Measurements from ENCODE around the gene NOTCH2.
A peak's percentile ranks its signal among the peaks of the same experiment; 100 is the strongest.

NOTCH2 gene

DNA sequence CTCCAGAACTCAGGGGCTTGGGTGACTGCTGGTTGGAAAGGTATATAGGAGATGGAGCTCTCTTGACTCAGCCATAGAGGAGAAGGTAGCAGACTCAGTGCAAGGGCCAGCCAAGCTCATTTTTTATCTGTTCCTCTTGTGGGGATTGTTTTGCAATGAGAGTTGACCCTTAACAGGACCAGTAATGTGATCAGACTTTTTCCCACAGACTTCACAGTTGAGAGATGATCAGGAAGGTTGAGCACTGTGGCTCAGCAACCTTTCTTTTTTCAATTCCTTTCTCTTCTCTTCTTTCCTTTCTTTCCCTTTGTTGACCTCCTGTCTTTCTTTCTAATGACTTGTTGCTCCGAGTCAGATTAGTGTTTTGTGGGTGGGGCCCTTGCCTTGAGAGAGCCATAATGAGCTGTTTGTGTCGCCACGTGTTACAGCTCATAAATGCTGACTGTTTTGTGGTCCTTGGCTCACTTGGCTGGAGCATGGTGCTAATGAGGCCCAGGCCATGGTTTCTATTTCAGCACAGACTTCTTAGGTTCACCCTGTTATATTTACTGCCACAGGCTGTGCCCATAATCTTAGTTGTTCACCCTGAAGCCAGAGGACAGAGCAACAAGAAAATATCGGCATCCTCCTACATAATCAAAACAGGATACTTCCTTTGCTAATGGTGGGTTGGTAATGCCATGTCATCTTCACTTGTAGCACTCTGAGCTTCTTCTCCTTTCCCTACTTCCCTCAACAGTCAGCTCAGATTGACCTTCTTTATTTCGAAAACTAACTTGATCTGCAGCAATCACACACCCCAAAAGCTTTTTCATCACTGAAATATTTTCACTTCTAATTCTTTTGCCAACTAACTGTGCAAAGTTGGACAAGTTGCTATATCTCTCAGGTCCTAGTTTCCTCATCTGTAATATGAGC is 187.1 kb downstream of the NOTCH2 start:
- DNase-seq (ENCODE audit: low read depth in 2 of 3, low spot score in 2 of 3), result no peak

DNA sequence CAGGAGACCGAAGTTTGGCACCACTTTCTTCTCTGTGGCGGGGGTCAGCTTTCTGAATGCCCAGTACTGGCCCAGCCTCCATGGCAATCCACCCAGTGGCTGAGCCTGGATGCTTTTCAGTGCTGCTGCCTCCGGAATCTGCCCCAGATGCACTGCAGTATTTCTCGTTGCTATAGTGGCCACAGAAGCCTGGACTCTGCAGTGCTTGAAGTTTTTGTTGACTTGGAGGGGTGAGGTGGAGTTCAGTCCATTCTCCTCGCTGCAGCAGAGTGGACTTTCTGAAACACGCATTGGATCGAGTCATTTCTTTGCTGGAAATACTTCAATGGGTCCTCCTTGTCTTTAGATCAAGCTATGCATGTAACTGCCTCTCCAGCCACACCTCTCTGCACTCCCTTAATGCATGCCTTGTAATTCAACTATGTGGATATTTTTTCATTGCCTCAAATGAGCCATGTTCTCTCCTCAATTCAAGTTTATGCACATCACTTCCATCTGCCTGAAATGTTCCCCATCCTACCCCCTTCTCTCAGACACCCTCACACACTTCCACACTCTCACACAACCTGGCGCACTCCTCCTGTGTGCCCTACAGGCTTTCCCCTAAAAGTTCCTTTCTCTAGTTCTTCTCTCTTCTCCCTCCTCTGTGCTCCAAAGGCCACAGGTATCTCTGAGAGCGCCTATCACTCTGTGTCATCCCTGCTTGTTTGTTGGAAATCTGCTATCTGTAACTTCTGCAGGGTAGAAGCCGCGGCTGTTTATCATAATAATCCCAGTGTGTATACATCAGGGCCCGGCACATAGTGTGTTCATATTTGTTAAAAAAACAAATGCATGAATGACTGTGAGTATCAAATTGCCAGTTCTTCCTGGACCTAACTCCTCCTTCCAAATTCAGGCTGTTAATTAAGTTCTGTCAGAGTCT is 189.7 kb downstream of the NOTCH2 start:
- DNase-seq (ENCODE audit: low read depth in 2 of 3, low spot score in 2 of 3), result no peak

DNA sequence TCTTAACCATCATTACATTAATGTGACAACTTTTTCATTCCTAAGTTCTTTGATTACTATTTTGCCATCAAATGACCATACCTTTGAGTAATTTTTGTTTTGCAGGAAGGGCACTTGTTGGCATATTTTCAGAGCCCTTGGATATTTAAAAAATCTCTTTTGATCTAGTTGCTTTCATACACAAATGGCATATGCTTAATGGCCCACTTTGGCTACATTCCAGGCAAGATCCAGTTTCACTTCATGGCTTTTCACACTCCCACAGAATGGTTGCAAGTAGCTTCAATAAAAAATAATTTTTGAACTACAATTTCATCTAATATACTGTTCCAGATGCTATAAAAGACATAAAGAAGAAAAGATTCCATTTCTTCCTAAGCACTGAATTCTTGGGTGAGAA is 191.3 kb downstream of the NOTCH2 start:
- DNase-seq (ENCODE audit: low read depth in 2 of 3, low spot score in 2 of 3), result no peak

DNA sequence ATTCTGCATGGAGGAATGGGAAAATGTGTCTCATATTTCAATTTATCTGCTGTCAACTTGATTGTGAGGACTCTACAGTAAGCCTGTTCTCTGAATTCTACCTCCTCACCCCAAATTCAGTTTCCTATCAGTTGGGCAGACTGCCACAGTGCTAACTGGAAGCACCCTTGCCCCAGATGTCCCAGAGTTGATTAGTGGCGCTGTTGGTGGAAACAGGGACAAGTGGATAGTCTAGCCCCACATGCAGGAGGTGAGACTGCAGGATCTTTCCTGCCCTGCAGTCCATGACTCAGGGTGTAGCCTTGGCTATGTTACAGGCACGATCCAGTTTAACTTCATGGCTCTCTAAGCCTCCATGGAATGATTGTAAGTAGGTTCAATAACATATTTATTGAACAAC is 195.3 kb downstream of the NOTCH2 start:
- no peak for DNase-seq (ENCODE audit: low read depth in 2 of 3, low spot score in 2 of 3)

DNA sequence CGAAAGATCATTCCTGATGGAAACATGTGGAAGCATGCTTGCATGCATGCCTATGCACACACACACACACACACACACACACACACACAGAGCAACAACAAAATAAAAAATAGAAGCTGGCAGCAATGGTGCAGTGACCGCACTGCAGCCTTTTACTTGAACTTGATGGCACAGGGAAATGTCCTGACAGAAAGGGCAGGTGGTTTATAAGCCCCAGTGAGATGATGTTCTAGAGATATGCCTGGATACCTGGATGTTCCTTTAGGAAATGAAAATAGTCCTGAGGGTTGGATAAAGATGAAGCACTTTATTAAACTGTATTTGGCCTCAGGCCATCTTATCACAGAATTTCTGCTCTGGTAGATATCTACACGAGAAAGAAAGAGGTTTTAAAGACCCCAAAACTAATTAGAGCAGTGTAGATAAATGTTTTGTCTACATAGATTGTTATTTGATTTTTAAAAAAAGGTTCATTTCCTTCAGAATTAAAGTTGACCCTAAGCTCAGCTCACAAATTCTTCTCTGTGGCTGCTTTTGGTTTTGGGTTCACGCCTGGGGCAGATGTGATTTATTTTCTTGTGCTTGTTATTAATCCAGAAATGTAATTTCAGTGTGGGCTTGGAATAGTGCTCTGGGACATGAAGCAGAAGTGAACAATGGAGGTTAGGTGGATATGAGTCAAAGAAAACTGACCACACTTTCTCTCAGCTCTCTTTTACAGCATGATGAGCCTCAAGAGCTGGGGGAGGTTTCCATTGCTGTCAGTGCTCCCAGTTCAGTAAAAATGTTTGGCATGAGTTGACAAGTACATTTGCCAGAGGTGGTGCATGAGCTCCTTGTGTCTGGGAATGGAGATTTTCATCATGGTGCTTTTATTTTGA is 196.1 kb downstream of the NOTCH2 start:
- no peak for DNase-seq (ENCODE audit: low read depth in 2 of 3, low spot score in 2 of 3)

DNA sequence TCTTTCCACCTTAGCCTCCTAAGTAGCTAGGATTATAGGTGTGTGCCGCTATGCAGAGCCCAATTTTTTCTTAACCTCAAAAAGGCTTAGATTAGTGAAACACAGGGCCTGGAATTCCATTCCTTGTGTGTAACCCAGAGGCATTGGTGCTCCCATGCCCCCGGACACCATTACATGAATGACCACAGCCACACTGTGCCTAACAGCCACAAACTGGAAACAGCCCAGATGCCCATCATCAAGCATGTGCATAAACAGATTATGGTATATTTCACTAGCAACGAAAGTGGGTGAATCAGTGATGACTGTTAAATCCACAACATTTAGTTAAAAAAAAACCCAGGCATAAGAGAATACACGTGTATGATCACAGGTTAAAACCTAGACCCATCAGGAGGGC is 197.6 kb downstream of the NOTCH2 start:
- DNase-seq (ENCODE audit: low read depth in 2 of 3, low spot score in 2 of 3), result no peak

DNA sequence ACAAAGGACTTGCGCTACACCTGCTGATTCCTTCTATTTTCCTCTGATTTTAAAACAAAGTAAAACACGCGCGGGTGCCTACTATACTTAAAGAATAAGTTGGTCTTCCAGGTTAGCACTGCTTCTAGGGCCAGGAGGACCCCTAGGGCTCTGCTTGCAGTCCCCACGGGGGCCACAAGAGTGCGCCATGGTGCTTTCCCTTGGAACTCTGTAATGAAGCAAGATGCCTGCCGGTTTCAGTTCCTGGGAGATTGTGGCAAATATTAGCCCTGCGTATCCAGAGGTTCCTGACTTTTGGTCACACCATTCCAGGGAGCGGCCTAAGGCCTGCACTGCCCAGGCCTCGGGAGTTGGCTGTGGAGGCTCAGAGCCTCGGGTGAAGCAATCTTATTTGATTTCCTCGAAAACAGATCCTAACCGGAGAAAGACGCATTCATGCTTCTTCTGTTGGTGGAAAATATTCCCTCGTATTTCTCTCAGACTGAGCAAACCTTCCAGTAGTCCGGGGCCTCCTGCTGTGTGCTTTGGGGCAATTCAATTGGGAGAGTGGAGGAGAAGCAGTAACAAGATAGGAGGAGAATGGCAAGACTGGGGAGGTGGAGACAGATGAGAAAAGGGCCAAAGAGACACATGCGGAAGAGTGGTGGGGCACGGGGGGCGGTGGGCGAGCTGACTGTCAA is 198.4 kb downstream of the NOTCH2 start:
- peak; percentile 31 to 65 (median 64) for DNase-seq (ENCODE audit: low read depth in 2 of 3, low spot score in 2 of 3)

DNA sequence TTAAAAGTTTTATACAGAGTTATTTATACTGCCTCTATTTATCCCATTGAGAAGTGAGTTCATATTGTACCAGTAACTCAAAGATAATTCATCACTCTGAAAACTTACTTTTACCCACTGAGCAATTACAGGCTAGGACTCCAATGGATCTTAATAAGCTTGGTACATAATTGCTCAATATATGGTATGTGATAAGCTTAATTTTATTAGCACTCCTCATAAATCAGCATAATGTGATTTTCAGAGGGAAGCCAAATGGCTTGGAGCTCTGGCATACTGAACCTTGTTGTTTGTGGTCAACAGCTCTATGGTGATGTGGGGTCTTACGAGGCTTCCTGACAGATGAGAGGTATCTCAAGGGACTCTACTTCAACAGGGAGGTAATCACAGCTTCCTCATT is 199.5 kb downstream of the NOTCH2 start:
- DNase-seq (ENCODE audit: low read depth in 2 of 3, low spot score in 2 of 3), result no peak

DNA sequence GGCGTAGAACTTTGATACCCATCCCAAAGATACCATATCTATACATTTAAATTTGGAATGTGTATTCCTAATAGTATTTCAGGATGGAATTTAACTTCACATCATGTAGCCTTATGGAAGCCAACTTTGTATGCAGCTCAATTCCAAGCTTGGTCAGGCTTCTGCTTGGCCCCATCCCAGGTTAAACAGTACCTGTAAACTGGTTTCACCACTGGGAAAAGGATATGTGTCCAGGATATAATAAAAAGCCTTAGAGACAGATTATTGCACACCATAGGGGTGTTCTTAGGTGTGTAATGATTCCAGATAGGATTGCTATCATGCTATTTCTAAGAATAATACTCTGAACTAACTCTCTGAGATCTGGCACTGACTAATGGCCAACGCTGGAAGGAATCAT is 201.3 kb downstream of the NOTCH2 start:
- DNase-seq (ENCODE audit: low read depth in 2 of 3, low spot score in 2 of 3), result no peak

DNA sequence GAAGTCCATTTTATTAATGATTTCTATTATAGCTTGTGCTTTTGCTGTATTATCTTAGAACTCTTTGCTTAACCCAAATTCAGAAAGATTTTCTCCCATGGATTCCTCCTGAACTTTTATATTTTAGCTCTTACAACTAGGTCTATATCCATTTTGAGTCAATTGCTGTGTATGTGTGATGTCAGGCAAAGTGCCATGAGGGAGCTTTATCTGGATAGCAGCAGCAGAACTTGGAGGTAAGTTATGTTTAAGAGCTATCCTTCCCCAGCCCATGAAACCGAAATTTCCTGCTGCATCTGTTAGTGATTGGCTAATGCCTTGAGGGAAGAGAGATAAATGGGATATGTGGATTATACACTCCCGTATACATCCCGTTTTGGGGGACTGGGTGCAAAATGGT is 203.0 kb downstream of the NOTCH2 start:
- no peak for DNase-seq (ENCODE audit: low read depth in 2 of 3, low spot score in 2 of 3)

DNA sequence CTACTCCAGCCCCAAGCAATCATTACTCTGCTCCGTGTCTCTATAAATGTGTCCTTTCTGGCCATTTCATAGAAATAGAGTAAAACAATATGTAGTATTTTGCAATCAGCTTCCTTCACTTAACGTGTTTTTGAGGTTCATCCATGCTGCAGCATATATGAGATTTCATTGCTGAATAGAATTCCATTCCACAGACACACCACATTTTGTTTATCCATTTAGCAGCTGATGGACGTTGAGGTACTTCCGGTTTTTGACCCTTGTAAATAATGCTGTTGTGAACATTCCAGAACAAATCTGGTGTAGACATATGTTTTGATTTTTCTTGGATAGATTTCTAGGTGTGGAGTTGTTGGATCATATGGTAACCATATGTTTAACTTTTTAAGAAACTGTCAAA is 203.8 kb downstream of the NOTCH2 start:
- no peak for DNase-seq (ENCODE audit: low read depth in 2 of 3, low spot score in 2 of 3)

DNA sequence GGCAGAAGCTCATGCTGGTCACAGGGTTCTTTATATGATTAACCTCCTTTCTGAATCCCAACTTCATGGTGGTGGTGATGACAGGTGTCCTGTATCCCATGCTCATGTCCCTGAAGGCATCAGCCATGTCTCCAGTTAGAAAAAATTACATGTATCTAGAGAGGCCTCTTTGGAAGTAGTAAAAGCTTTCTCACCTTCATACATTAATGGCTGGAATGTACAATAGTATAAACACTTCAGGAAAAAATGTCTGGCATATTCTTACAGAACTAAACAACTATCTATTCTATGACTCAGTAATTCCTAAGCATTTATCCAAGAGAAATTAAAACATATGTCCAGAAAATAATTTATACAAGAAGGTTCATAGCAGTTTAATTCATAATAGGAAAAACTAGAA is 207.2 kb downstream of the NOTCH2 start:
- no peak for DNase-seq (ENCODE audit: low read depth in 2 of 3, low spot score in 2 of 3)

All from activated CD8-positive, alpha-beta memory T cell treated with anti-CD3 and anti-CD28 coated beads for 48 hours (primary cell).